GM12891 (cell line): Measurements from ENCODE around the gene FRYL.

ENCODE experiments used
- PAX5 ChIP-seq: IDR thresholded peaks from 2 replicates; pipeline ENCODE4 v1.6.1; 2011; ENCODE audit warnings: low read length, moderate library complexity, mild to moderate bottlenecking; ENCODE audit not compliant: insufficient read depth, severe bottlenecking
- POLR2A ChIP-seq: IDR thresholded peaks from 2 replicates; pipeline ENCODE4 v1.6.1; 2011; ENCODE audit warnings: low read depth, low read length, control low read depth
- POLR2AphosphoS5 ChIP-seq: IDR thresholded peaks from 2 replicates; pipeline ENCODE4 v1.6.1; 2011; ENCODE audit warnings: low read depth, low read length, control low read depth
- POU2F2 ChIP-seq: IDR thresholded peaks from 2 replicates; pipeline ENCODE4 v1.6.1; 2011; ENCODE audit warnings: low read depth, mild to moderate bottlenecking, control low read depth, low read length, moderate library complexity
- SPI1 ChIP-seq: IDR thresholded peaks from 2 replicates; pipeline ENCODE4 v1.6.1; 2011; ENCODE audit warnings: low read depth, low read length, control low read depth
- TAF1 ChIP-seq: IDR thresholded peaks from 2 replicates; pipeline ENCODE4 v1.6.1; 2011; ENCODE audit warnings: low read depth, low read length, control low read depth

DNA sequence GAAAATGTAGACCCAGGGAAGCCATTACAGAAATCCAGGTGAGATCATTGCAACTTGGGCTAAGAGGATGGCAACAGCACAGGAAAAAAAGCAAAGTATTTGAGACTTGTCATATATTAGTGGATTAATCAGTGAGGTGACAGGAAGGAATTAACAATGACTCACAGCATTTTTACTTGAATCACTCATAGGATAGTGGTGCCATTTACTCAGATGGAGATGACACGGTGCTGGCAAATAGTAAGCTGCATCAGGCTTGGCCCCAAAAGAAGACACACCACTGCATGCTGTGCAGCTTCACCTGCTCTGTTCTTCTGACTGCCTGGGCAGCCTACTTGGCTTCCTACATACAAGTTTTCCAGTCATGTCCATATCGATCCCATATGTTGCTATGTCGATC is 144.8 kb downstream of the FRYL start:
- TF ChIP-seq TAF1 (no peak), POLR2AphosphoS5 (no peak), POLR2A (no peak), SPI1 (no peak), POU2F2 (no peak), PAX5 (no peak)
